SK-N-SH treated with all-trans-retinoic acid at 6 μM for 48 hours (cell line): Measurements from ENCODE around the gene KRT71.

ENCODE experiments used
- ATAC-seq: fragments of 200-7000 bp; cut with Tn5 transposase; 3 replicates; pipeline ENCODE4 v1.9.1; 2020; ENCODE audit warnings: mild to moderate bottlenecking, moderate library complexity
- ESRRG ChIP-seq: fragments of 250-450 bp; sonication (Bioruptor Pico); IDR thresholded peaks from 2 replicates; pipeline ENCODE4 v1.6.1; 2021; ENCODE audit warnings: mild to moderate bottlenecking
- ZFP3 ChIP-seq: fragments of 250-450 bp; sonication (Bioruptor Pico); IDR thresholded peaks from 2 replicates; pipeline ENCODE4 v1.5.0; 2020; ENCODE audit warnings: mild to moderate bottlenecking, moderate library complexity
- ZNF565 ChIP-seq: fragments of 450-650 bp; formaldehyde crosslinking; conservative IDR thresholded peaks from 2 replicates; pipeline ENCODE4 v1.5.0; 2020; ENCODE audit warnings: low read depth, mild to moderate bottlenecking, moderate library complexity

Gene KRT71

GRCh38 chr12:52494518-52494917, 58.4 kb downstream of the KRT71 start:
- no peak for ATAC-seq
- TF ChIP-seq ZFP3 (CRISPR knock-in tag): no peak

- ATAC-seq: no peak
- TF ChIP-seq ZFP3 (CRISPR knock-in tag) (no peak), ESRRG (CRISPR knock-in tag) (no peak), ZNF565 (no peak)
- TF ChIP-seq, all 23 proteins: peak for 0
Observed at GRCh38 chr12:52494100-52494499, 58.8 kb downstream of the KRT71 start.
